GM20000 (cell line): ENCODE results near the gene LGI1.

Experiments used
- DNase-seq: peaks from one replicate; pipeline ENCODE4 v3.0.0; 2012; ENCODE audit warnings: low spot score
- TF ChIP-seq, protein P1 (sequence below): IDR thresholded peaks from 2 replicates; pipeline ENCODE4 v1.5.1; 2012; ENCODE audit warnings: mild to moderate bottlenecking, control low read depth; ENCODE audit errors: extremely low read depth, missing control alignments

The LGI1 gene

DNA sequence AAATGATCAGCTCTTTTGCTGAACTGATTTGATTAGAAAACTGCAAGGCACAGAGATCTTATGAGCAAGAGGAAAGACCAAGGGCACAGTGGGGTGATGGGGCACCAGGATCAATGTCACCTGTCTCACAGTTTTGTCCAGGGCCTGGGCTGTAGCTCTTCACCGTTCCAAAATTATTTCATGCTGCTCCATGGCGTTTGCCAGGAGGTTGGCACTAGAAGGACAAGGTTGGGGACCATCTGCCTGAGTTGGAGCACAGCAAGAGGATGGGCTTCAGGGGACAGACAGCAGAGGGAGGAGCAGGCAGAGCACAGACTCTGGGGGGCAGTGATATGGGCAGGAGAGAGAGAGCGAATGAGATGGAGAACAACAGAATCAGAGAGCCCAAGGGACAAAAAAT, 37.8 kb upstream of the LGI1 start:
- no peak for DNase-seq
- TF ChIP-seq, protein P1, sequence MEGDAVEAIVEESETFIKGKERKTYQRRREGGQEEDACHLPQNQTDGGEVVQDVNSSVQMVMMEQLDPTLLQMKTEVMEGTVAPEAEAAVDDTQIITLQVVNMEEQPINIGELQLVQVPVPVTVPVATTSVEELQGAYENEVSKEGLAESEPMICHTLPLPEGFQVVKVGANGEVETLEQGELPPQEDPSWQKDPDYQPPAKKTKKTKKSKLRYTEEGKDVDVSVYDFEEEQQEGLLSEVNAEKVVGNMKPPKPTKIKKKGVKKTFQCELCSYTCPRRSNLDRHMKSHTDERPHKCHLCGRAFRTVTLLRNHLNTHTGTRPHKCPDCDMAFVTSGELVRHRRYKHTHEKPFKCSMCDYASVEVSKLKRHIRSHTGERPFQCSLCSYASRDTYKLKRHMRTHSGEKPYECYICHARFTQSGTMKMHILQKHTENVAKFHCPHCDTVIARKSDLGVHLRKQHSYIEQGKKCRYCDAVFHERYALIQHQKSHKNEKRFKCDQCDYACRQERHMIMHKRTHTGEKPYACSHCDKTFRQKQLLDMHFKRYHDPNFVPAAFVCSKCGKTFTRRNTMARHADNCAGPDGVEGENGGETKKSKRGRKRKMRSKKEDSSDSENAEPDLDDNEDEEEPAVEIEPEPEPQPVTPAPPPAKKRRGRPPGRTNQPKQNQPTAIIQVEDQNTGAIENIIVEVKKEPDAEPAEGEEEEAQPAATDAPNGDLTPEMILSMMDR, result no peak

GRCh38 chr10:93722550-93722949, 35.2 kb upstream of the LGI1 start:
- TF ChIP-seq, protein P1, result no peak
- DNase-seq, result no peak

- DNase-seq, result no peak
These were observed 34.6 kb upstream of the LGI1 start for GRCh38 chr10:93723153-93723552.

GRCh38 chr10:93726024-93726423, 31.7 kb upstream of the LGI1 start:
- TF ChIP-seq, protein P1, result no peak
- no peak for DNase-seq

More at GRCh38 chr10:93723153-93723552, 34.6 kb upstream of the LGI1 start:
- TF ChIP-seq, protein P1, result no peak

DNA sequence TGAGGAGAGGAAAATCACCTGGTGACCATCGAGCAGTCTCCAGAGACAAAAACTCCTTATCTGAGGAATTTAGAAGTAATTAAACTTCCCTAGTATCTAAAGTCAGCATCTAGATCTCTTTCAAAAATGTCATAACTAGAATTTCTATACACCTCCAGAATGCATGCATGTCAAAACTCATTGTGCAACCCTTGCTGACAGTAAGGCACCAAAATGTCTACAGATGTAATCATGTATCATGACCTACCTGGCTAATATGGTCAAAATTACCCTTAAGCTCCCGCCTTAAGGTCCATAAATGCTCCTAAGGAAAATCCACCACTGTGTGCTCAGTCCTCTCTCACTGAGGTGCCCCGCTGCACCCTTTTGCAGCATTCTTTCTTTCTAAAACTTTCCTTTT, 16.4 kb upstream of the LGI1 start:
- TF ChIP-seq, protein P1, result no peak
- DNase-seq, result no peak

DNA sequence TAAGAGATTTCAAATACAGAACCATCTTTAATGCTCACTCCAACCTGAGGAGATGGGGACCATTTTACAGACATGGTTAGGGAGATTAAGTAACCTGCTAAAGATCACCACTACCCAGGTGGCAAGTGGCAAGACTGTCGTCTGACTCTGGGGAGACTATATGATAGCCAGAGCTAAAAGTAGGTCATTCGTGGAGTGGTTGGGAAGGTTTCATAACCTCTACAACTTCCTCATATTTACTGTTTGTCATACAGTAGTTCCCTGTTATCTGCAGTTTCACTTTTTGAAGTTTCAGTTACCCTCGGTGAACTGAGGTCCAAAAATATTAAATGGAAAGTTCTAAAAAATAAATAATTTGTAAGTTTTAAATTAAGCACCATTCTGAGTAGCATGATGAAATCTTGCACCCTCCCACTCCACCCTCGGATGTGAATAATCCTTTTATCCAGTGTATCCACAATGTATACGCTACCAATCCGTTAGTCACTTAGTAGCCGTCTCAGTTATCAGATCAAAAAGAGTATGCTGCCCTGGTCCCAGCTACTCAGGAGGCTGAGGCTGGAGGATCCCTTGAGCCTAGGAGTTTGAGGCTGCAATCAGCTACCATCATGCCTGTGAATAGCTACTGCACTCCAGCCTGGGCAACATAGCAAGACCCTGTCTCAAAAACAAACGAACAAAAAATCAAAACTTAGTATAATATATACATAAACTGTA, 14.9 kb upstream of the LGI1 start:
- TF ChIP-seq, protein P1, result no peak
- DNase-seq, result no peak

DNA sequence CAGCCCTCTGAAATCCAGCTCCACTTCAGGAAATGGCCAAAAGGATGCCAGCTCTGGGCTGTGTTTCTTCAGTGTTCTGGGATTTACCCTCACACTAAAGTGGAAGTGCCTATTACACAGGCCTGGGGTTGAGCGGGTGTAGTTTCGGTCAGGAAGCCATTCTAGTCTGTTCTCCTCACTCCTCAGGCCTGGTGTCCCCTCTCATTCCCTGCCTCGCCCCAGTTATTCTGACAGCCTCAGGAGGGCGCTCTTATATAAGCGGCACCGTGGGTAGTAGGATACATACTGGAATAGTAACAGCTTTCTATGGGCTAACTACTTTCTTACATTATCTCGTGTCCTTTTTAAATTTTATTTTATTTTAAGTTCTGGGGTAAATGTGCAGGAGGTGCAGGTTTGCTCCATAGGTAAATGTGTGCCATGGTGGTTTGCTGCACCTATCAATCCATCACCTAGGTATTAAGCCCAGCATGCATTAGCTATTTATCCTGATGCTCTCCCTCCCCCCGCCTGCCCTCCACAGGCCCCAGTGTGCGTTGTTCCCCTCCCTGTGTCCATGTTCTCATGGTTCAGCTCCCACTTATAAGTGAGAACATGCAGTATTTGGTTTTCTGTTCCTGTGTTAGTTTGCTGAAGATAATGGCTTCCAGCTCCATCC, 12.2 kb upstream of the LGI1 start:
- no peak for DNase-seq
- TF ChIP-seq, protein P1, result no peak
